OCI-LY7 (cell line): ENCODE results near the gene ATAD3B. TPM values are rescaled to one million over a fixed set of nuclear protein-coding genes. Genes with fewer than 3 reads are reported as not detected.

ENCODE experiments used
- BruUV-seq: library from RNA; stranded (reverse); fragments of 400-500 nt; replicated peaks from 2 replicates; lab custom pipeline; 2021; lab: Mats Ljungman, UMichigan
- CTCF ChIA-PET: fragments of 300-600 bp; sonication (Branson Sonifier 250); formaldehyde crosslinking; loops from one replicate; lab custom pipeline; 2022; ENCODE audit warnings: antibody characterized with exemption; ENCODE audit not compliant: unreplicated experiment; lab: Charles Lee
- POLR2A ChIA-PET: fragments of 300-600 bp; sonication (Branson Sonifier 250); formaldehyde crosslinking; loops from one replicate; lab custom pipeline; 2022; ENCODE audit warnings: antibody characterized with exemption; lab: Charles Lee
- DNase-seq: peaks from one replicate; pipeline ENCODE4 v3.0.0-alpha.2; 2015; ENCODE audit warnings: low spot score
- H2AFZ ChIP-seq: fragments of 200-600 bp; sonication (generic), shearing (Covaris generic); 2 replicates; pipeline ENCODE4 v1.6.1; 2014; ENCODE audit warnings: mild to moderate bottlenecking, antibody characterized with exemption, low read length, moderate library complexity
- H3K27ac ChIP-seq: fragments of 200-600 bp; sonication (generic); 2 replicates; pipeline ENCODE4 v1.5.1; 2014; ENCODE audit warnings: mixed run types, low read depth, mild to moderate bottlenecking, moderate library complexity, low read length, inconsistent platforms; ENCODE audit not compliant: poor library complexity, severe bottlenecking
- H3K36me3 ChIP-seq: fragments of 200-600 bp; sonication (generic); 2 replicates; pipeline ENCODE4 v1.6.1; 2014; ENCODE audit warnings: mild to moderate bottlenecking, antibody characterized with exemption, low read length, moderate library complexity, mixed read lengths; ENCODE audit not compliant: insufficient read depth
- H3K4me1 ChIP-seq: fragments of 200-600 bp; sonication (generic); 2 replicates; pipeline ENCODE4 v1.5.1; 2014; ENCODE audit warnings: mild to moderate bottlenecking, low read length; ENCODE audit not compliant: insufficient read depth, poor library complexity, severe bottlenecking
- H3K4me2 ChIP-seq: fragments of 200-600 bp; sonication (generic); 2 replicates; pipeline ENCODE4 v1.6.1; 2014; ENCODE audit warnings: mild to moderate bottlenecking, low read length
- H3K4me3 ChIP-seq: fragments of 200-600 bp; sonication (generic); 2 replicates; pipeline ENCODE4 v1.5.1; 2014; ENCODE audit warnings: mild to moderate bottlenecking, low read depth, low read length; ENCODE audit not compliant: poor library complexity, severe bottlenecking
- H3K79me2 ChIP-seq: fragments of 200-600 bp; sonication (generic); 2 replicates; pipeline ENCODE4 v1.6.1; 2016; ENCODE audit warnings: low read depth, mild to moderate bottlenecking, low read length, moderate library complexity, mixed read lengths; ENCODE audit not compliant: insufficient read depth
- H3K9me2 ChIP-seq: fragments of 200-600 bp; sonication (generic); 2 replicates; pipeline ENCODE4 v1.6.1; 2016; ENCODE audit warnings: mild to moderate bottlenecking, low read length, mixed read lengths; ENCODE audit not compliant: insufficient read depth
- H3K9me3 ChIP-seq: fragments of 200-600 bp; sonication (generic); 2 replicates; pipeline ENCODE4 v1.6.1; 2014; ENCODE audit warnings: mild to moderate bottlenecking, mixed run types, low read length, mixed read lengths
- H4K20me1 ChIP-seq: fragments of 200-600 bp; sonication (generic); 2 replicates; pipeline ENCODE4 v1.6.1; 2014; ENCODE audit warnings: mild to moderate bottlenecking, antibody characterized with exemption, low read length, moderate library complexity, mixed read lengths; ENCODE audit not compliant: insufficient read depth
- CTCF ChIP-seq: fragments of 200-600 bp; sonication (generic); conservative IDR thresholded peaks from 2 replicates; pipeline ENCODE4 v1.5.1; 2014; ENCODE audit warnings: mild to moderate bottlenecking, antibody characterized with exemption, low read length, moderate library complexity, mixed read lengths
- EZH2phosphoT487 ChIP-seq: fragments of 200-600 bp; sonication (generic); IDR thresholded peaks from 2 replicates; pipeline ENCODE4 v1.6.1; 2018; ENCODE audit warnings: low read depth, borderline replicate concordance, mild to moderate bottlenecking, mixed run types, antibody characterized with exemption, low read length, moderate library complexity, mixed read lengths
- intact Hi-C: fragments of 100-400 bp; cut with micrococcal nuclease; formaldehyde crosslinking; loops from one replicate; pipeline ENCODE4 v1.10.0; 2022; ENCODE audit not compliant: unreplicated experiment
- total RNA-seq, 2 experiments: library from RNA; depleted of rRNA in 1 of 2; stranded (reverse); fragments of >200 nt in 1 of 2; shearing (Covaris generic) in 1 of 2; gene quantifications; 2 replicates each; pipeline ENCODE4 v1.2.3, GENCODE V29; 2014 to 2022

The ATAD3B gene
- total RNA-seq, 2 experiments from 2014 or later = 54.9 to 62.4 TPM

DNA sequence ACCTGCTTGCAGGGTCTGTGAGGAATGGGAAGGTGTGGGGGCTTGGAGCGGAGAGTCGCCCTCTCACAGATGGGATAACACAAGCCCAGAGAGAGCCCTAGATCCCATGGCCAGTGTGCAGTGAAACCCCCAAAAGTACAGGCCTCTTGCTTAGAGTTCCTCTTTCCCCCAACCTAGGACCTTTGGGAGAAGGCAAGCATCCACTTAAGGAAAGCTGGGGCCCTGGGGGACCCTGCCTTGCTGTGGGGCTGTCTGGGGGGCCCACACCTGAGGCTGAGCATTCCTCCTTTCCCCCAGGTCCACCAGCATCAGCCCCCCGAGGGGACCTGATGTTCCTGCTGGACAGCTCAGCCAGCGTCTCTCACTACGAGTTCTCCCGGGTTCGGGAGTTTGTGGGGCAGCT, 34.9 kb upstream of the ATAD3B start:
- ChIA-PET POLR2A (no interaction called here), CTCF (no interaction called here)
- intact Hi-C loops = no loop called here
- H3K4me2 ChIP-seq = no peak overlapping the region
- H4K20me1 ChIP-seq = no peaks in the 10 kb centered on the region
- no peak overlapping the region for H3K27ac ChIP-seq
- no peaks in the 10 kb centered on the region for H3K9me2 ChIP-seq
- H3K9me3 ChIP-seq = no peaks in the 10 kb centered on the region
- H2AFZ ChIP-seq = no peak overlapping the region
- no peaks in the 10 kb centered on the region for H3K79me2 ChIP-seq
- H3K36me3 ChIP-seq = no peaks in the 10 kb centered on the region
- H3K4me3 ChIP-seq = no peak overlapping the region
- no peaks in the 10 kb centered on the region for H3K4me1 ChIP-seq
- no peak for TF ChIP-seq CTCF
- TF ChIP-seq EZH2phosphoT487 = no peak
- no peak for DNase-seq
- BruUV-seq = no TSS peak

DNA sequence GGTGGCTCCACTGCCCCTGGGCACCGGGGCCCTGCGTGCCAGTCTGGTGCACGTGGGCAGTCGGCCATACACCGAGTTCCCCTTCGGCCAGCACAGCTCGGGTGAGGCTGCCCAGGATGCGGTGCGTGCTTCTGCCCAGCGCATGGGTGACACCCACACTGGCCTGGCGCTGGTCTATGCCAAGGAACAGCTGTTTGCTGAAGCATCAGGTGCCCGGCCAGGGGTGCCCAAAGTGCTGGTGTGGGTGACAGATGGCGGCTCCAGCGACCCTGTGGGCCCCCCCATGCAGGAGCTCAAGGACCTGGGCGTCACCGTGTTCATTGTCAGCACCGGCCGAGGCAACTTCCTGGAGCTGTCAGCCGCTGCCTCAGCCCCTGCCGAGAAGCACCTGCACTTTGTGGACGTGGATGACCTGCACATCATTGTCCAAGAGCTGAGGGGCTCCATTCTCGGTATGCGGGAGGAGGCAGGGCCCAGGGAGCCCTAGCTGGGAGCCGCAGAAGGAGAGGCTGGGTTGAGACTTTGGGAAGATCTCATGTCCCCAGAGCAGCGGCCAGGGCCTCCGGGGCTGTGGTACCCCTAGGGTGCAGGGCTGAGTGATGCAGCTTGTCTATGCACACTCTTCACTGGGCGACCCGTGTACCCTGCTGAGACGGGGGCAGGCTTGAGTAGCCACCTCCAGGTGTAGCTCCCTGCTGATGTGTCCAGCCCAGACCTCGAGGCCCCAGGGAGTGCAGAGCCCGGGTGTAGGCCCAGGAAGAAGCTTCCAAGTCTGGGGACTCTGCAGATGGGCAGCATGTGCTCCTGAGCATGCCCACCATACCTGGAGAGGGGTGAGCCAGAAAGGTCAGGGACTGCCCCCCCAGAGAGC, 34.3 kb upstream of the ATAD3B start:
- H3K9me2 ChIP-seq = no peaks in the 10 kb centered on the region
- DNase-seq = no peak
- H4K20me1 ChIP-seq = no peaks in the 10 kb centered on the region
- ChIA-PET CTCF (no interaction called here), POLR2A (no interaction called here)
- H3K4me1 ChIP-seq = no peaks in the 10 kb centered on the region
- TF ChIP-seq CTCF (no peak), EZH2phosphoT487 (no peak)
- H3K27ac ChIP-seq = no peak overlapping the region
- H3K4me2 ChIP-seq = no peak overlapping the region
- H3K9me3 ChIP-seq = no peaks in the 10 kb centered on the region
- no TSS peak for BruUV-seq
- H3K4me3 ChIP-seq = no peak overlapping the region
- H3K36me3 ChIP-seq = no peaks in the 10 kb centered on the region
- no peaks in the 10 kb centered on the region for H3K79me2 ChIP-seq
- no peak overlapping the region for H2AFZ ChIP-seq
- intact Hi-C loops = no loop called here

DNA sequence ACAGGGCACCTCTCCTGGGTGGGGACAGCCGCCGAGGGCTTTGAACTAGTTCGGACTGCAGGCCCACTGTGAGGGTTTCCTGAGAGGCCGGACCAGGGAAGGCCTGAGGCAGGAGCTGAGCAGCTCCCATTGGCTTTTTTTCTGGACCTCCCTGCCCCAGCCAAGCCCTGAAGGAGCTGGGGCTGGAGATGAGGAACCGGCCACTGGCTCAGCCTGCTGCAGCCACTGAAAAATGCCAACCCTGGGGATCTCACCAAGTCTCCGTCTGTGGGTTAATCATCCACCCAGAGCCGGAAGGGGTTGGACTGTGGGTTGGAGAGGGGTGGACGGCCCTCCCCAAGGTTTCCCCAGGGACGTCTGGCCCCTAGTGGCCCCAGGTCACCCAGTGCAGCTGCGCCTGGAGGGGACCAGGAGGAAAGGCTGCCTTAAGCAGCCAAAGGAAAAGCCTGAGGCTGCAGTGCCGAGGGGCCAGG, 33.6 kb upstream of the ATAD3B start:
- Histone ChIP-seq H4K20me1 (no peaks in the 10 kb centered on the region), H2AFZ (no peak overlapping the region), H3K4me3 (no peak overlapping the region), H3K79me2 (no peaks in the 10 kb centered on the region), H3K27ac (no peak overlapping the region), H3K36me3 (no peaks in the 10 kb centered on the region), H3K4me1 (no peaks in the 10 kb centered on the region), H3K9me3 (no peaks in the 10 kb centered on the region), H3K4me2 (no peak overlapping the region), H3K9me2 (no peaks in the 10 kb centered on the region)
- DNase-seq = no peak
- ChIA-PET POLR2A (no interaction called here), CTCF (no interaction called here)
- intact Hi-C loops = no loop called here
- no TSS peak for BruUV-seq
- TF ChIP-seq EZH2phosphoT487 = no peak
- no peak for TF ChIP-seq CTCF
